GM19328 (cell line): ENCODE data around the gene SLC50A1.
A peak's percentile ranks its signal among the peaks of the same experiment; 100 is the strongest.

Source experiments
- ATAC-seq: cut with Tn5 transposase; IDR thresholded peaks from one replicate; pipeline ENCODE4 v1.9.1; 2021; ENCODE audit warnings: mild to moderate bottlenecking, moderate library complexity; ENCODE audit not compliant: unreplicated experiment

The SLC50A1 gene

GRCh38 chr1:155169541-155169940 lies 33.9 kb downstream of the SLC50A1 start:
- ATAC-seq = no peak

GRCh38 chr1:155170101-155170785 lies 34.6 kb downstream of the SLC50A1 start:
- no peak for ATAC-seq

- no peak for ATAC-seq
Measured at GRCh38 chr1:155170806-155171205, 35.2 kb downstream of the SLC50A1 start.

- ATAC-seq = peak; percentile 13
Measured at GRCh38 chr1:155171836-155172731, 36.4 kb downstream of the SLC50A1 start.

GRCh38 chr1:155172732-155173477 lies 37.3 kb downstream of the SLC50A1 start, which contains the start of gene KRTCAP2:
Gene KRTCAP2, minus strand, starts transcription at chr1:155173304. Its CDS starts 80 bp downstream, at chr1:155173224.
- ATAC-seq = peak; percentile 78

GRCh38 chr1:155173478-155174323 lies 38.0 kb downstream of the SLC50A1 start, which contains the start of gene TRIM46:
Gene TRIM46, plus strand, starts transcription at chr1:155173849. Its CDS starts 118 bp downstream, at chr1:155173967.
- no peak for ATAC-seq

- no peak for ATAC-seq
Measured at GRCh38 chr1:155174324-155175280, 39.0 kb downstream of the SLC50A1 start.

- ATAC-seq = no peak
Measured at GRCh38 chr1:155175281-155175926, 39.8 kb downstream of the SLC50A1 start.

- no peak for ATAC-seq
Measured at GRCh38 chr1:155175927-155176371, 40.3 kb downstream of the SLC50A1 start.

- ATAC-seq = no peak
Measured at GRCh38 chr1:155176544-155177071, 41.0 kb downstream of the SLC50A1 start.

GRCh38 chr1:155177192-155177917 lies 41.7 kb downstream of the SLC50A1 start:
- no peak for ATAC-seq

- ATAC-seq = no peak
Measured at GRCh38 chr1:155177918-155178281, 42.2 kb downstream of the SLC50A1 start.

GRCh38 chr1:155178441-155179111 lies 42.9 kb downstream of the SLC50A1 start:
- no peak for ATAC-seq

- ATAC-seq = no peak
Measured at GRCh38 chr1:155179112-155180031, 43.7 kb downstream of the SLC50A1 start.

GRCh38 chr1:155181371-155182051 lies 45.9 kb downstream of the SLC50A1 start:
- no peak for ATAC-seq
